Spleen (tissue), 7 donors: ENCODE results near the gene UBA7.
"Not testable (repeated sequence)": the region's sequence is repeated elsewhere in the genome, so short reads cannot be mapped to it uniquely, and the experiment has no call there.

ENCODE experiments used
- CTCF ChIP-seq, 11 experiments: fragments of 200-600 bp in 7 of 11; fragments of 450-650 bp in 4 of 11; sonication (generic) in 4 of 11; IDR thresholded peaks in 8 of 11; conservative IDR thresholded peaks in 3 of 11; 1 replicate in 7 of 11; 2 replicates in 4 of 11; pipeline versions ENCODE4 v1.4.0 to v1.8.0; 2016 to 2021; ENCODE audit warnings: antibody characterized with exemption in 11 of 11, inconsistent platforms in 4 of 11, mild to moderate bottlenecking in 1 of 11
- POLR2AphosphoS5 ChIP-seq, 3 donors: sonication (generic); formaldehyde crosslinking; IDR thresholded peaks; one replicate each; pipeline ENCODE4 v1.5.1; 2017; ENCODE audit warnings: antibody characterized with exemption in 3 of 3
- donor health status: DM: no; HTN: no; CAD: no; lungs with moderate emphysema.
- donor health status: DM: no; HTN: no; CAD: no.
- donor health status: DM: no; HTN: no; CAD: no.

GRCh38 chr3:49782277-49782676, 31.5 kb downstream of the UBA7 start:
- TF ChIP-seq CTCF (IDR thresholded peaks at IDR 0.05 in 8 of 11, conservative IDR thresholded peaks at IDR 0.05 in 3 of 11); POLR2AphosphoS5 (IDR thresholded peaks at IDR 0.05): not testable (repeated sequence)
